Left ventricle myocardium inferior (tissue), 1 donor: Measurements from ENCODE around the gene KIF7. TPM values are rescaled to one million over a fixed set of nuclear protein-coding genes. Genes with fewer than 3 reads are reported as not detected.
A peak's percentile ranks its signal among the peaks of the same experiment; 100 is the strongest.

Experiments used
- DNase-seq: peaks from one replicate; pipeline ENCODE4 v3.0.0-alpha.2; 2020
- H3K27ac ChIP-seq: fragments of 200-600 bp; replicated peaks from 2 replicates; pipeline ENCODE4 v1.8.0; 2021
- H3K27me3 ChIP-seq: fragments of 200-600 bp; 2 replicates; pipeline ENCODE4 v1.8.0; 2021; ENCODE audit warnings: low read depth
- H3K36me3 ChIP-seq: fragments of 200-600 bp; 2 replicates; pipeline ENCODE4 v1.8.0; 2021
- H3K4me1 ChIP-seq: fragments of 200-600 bp; 2 replicates; pipeline ENCODE4 v1.8.0; 2021
- H3K4me3 ChIP-seq: fragments of 200-600 bp; 2 replicates; pipeline ENCODE4 v1.8.0; 2021; ENCODE audit warnings: mild to moderate bottlenecking, moderate library complexity
- H3K9me3 ChIP-seq: fragments of 200-600 bp; replicated peaks from 2 replicates; pipeline ENCODE4 v1.8.0; 2021
- intact Hi-C: fragments of 100-400 bp; cut with micrococcal nuclease; formaldehyde crosslinking; loops from one replicate; pipeline ENCODE4 v1.11.0; 2022
- total RNA-seq: library from RNA; stranded (reverse); fragmentation: NEBNext Ultra II Directional; extraction: Animal tissue kit (Norgen Biotek cat#: 25700); gene quantifications from one replicate; pipeline ENCODE4 v1.2.1, GENCODE V29; 2021
- TF ChIP-seq, protein P1 (sequence below): fragments of 200-600 bp; IDR thresholded peaks from 2 replicates; pipeline ENCODE4 v1.8.0; 2021; ENCODE audit warnings: antibody characterized with exemption, mild to moderate bottlenecking, borderline replicate concordance
- donor health status: DM: no; HTN: yes; CAD: no; lungs with severe emphysema.

KIF7 gene
- total RNA-seq, 1 donor from 2014 or later: 2.4 TPM

DNA sequence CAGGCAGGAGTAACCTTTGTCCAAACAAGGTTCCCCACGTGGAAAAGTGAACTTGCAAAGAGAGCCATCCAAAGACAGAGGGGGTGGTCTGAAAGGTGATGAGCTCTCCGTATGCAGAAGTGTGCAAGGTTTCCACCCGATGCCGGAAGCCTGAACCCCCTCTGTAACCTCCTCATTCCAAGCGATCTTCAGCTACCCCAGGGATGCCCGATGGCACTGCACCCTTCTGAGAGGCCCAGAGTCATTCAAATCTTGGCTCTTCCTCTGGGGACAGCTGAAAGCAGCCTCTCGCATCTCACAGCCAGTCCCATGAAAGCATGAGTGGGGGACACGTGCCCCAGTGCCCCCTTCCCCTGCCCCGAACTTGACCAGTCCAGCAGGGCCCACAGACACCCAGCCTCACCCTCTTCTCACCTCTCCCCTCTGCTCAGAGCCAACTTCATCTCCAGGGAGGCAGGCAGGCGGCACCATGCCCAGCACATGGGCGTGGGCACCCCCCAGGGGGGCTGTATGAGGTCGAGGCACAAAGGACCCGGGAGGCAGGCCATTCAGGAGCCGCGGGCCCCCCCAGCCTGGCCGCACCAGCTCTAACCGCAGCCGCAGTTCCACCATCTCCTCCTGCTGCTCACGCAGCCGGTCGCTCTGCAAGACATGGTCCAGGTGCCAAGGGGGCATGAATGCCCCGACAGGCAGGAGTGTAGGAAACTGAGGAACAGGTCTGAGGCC is 8.7 kb downstream of the KIF7 start:
- Histone ChIP-seq H3K27me3 (no peaks in the 10 kb centered on the region), H3K4me1 (peaks cover 5% of the 10 kb centered on the region), H3K27ac (no peak overlapping the region), H3K4me3 (no peak overlapping the region), H3K9me3 (no peaks in the 10 kb centered on the region), H3K36me3 (no peaks in the 10 kb centered on the region)
- TF ChIP-seq, protein P1, sequence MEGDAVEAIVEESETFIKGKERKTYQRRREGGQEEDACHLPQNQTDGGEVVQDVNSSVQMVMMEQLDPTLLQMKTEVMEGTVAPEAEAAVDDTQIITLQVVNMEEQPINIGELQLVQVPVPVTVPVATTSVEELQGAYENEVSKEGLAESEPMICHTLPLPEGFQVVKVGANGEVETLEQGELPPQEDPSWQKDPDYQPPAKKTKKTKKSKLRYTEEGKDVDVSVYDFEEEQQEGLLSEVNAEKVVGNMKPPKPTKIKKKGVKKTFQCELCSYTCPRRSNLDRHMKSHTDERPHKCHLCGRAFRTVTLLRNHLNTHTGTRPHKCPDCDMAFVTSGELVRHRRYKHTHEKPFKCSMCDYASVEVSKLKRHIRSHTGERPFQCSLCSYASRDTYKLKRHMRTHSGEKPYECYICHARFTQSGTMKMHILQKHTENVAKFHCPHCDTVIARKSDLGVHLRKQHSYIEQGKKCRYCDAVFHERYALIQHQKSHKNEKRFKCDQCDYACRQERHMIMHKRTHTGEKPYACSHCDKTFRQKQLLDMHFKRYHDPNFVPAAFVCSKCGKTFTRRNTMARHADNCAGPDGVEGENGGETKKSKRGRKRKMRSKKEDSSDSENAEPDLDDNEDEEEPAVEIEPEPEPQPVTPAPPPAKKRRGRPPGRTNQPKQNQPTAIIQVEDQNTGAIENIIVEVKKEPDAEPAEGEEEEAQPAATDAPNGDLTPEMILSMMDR: no peak
- DNase-seq: no peak
- intact Hi-C loops: no loop called here

DNA sequence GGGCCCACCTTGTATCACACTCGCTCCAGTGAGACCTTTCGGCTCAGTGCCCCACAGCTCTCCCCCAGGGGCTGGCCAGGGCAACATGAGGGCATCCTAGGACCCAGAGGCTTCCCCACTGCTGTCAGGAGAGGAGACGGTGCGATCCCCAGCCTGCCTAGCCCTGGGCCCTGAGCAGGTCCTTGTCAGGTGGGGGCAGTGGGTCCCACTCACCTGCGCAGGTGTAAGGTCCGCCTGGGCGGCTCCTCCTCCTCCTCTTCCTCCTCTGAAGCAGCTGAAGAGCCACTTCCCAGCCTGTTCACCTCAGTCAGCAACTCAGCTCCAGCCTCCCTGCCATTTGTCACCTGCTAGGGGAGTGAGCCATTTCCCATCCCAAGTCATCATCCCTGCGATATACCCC is 9.6 kb downstream of the KIF7 start:
- Histone ChIP-seq H3K27ac (no peak overlapping the region), H3K27me3 (no peaks in the 10 kb centered on the region), H3K36me3 (peaks cover 2% of the 10 kb centered on the region), H3K9me3 (no peaks in the 10 kb centered on the region), H3K4me1 (peaks cover 5% of the 10 kb centered on the region), H3K4me3 (no peak overlapping the region)
- DNase-seq: no peak
- intact Hi-C loops: no loop called here
- TF ChIP-seq, protein P1: no peak

DNA sequence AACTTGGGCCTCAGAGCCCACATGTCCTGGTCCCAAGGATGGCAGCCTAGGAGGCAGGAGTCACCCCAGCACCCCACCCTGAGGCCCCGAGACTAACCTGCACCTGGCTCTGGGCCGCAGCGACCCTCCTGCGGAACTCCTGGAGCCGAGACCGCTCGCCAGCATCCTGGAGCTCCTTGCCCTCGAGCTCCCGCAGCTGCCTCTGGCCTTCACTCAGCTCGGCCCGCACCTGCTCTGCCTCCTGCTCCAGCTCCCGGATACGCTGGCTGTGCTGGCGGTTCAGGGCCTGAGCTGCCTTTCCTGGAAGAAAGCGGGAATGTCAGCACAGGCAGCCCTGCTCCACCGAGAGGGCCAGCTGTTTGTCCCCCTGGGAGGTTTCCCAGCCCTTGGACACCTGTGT is 13.2 kb downstream of the KIF7 start:
- Histone ChIP-seq H3K36me3 (peaks cover 2% of the 10 kb centered on the region), H3K27me3 (no peaks in the 10 kb centered on the region), H3K4me1 (peaks cover under 1% of the 10 kb centered on the region), H3K27ac (peak overlapping the region; percentile 25), H3K9me3 (no peaks in the 10 kb centered on the region), H3K4me3 (no peak overlapping the region)
- intact Hi-C loops: no loop called here
- TF ChIP-seq, protein P1: no peak
- no peak for DNase-seq

- TF ChIP-seq, protein P1: no peak
- Histone ChIP-seq H3K9me3 (no peaks in the 10 kb centered on the region), H3K4me1 (no peaks in the 10 kb centered on the region), H3K4me3 (no peak overlapping the region), H3K27me3 (no peaks in the 10 kb centered on the region), H3K36me3 (peaks cover 2% of the 10 kb centered on the region), H3K27ac (no peak overlapping the region)
- intact Hi-C loops: no loop called here
- no peak for DNase-seq
Observed at GRCh38 chr15:89641053-89641452, 14.2 kb downstream of the KIF7 start.

- Histone ChIP-seq H3K36me3 (peaks cover 2% of the 10 kb centered on the region), H3K27ac (no peak overlapping the region), H3K4me1 (no peaks in the 10 kb centered on the region), H3K4me3 (no peak overlapping the region), H3K9me3 (no peaks in the 10 kb centered on the region), H3K27me3 (no peaks in the 10 kb centered on the region)
- DNase-seq: no peak
- TF ChIP-seq, protein P1: no peak
- intact Hi-C loops: no loop called here
Observed at GRCh38 chr15:89640245-89640644, 15.0 kb downstream of the KIF7 start.
